HG03060 (cell line): ENCODE measurements around the gene DUSP10.

Experiments
- ATAC-seq: cut with Tn5 transposase; IDR thresholded peaks from one replicate; pipeline ENCODE4 v1.9.1; 2021; ENCODE audit warnings: low read depth, moderate number of reproducible peaks; ENCODE audit not compliant: unreplicated experiment

The DUSP10 gene

DNA sequence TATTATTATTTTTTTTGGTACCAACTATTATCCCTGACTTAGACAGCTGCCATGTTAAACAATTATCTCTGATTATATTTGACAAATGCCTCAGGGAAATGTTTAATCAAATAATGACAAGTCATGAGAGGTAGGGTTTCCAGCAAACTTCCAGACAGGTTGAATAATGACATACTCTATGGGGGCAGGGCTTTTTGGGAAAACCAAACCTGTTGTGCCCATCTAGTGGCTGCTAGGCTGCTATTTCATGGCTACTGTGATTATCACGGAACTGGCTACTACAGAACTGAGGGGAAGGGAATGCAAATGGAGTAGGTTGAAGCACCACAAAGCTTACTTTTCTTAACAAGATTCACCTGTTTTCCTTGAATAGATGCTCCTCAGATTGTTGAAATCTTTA, 77.6 kb downstream of the DUSP10 start:
- ATAC-seq, result no peak

DNA sequence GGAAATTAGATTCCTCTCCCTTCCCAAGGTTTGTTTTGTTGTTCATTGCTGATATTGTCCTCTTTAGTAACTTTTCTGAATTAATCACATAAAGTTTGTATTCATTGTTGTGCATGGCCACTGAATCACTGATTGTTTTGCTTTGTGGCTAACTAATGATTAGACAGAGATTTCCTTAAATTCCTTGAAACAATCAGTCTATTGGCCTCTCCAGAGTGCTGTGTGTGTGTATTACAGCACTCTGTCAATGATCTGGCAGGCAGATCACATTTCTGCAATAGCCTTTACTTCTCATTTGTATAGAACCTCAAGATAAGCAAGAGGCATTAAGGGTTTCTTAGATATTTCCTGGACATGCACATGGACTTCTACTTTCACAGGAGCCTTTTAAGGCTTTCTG, 78.6 kb downstream of the DUSP10 start:
- ATAC-seq, result no peak

DNA sequence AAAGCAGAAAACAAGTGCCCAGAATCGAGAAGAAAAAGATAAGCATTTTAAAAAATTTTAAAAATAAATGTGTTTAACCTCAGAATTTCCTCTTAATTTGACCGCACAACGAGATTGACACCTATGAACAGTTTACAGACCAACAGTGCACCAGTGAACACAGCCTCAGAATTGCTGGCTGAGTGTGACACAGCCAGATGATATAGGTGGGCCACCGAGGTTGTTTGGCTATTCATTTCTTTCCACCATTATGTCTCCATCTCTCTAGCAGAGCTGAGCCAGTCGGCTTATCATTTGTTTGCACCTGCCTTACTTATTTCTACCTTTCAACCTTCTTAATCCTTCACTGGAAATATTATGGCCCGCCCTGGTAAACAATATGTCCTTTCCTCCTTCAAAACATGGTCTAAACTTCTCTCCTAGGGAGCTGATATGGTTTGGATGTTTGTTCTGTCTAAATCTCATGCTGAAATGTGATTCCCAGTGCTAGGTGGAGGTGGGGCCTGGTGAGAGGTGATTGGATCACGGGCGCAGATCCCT, 86.1 kb downstream of the DUSP10 start:
- ATAC-seq, result no peak
